ENCODE results near the gene RNF224.

- TF ChIP-seq CTCF (optimal IDR thresholded peaks at IDR 0.05 in 1 of 3, IDR thresholded peaks at IDR 0.05 in 1 of 3, conservative IDR thresholded peaks at IDR 0.05 in 1 of 3; ENCODE audit: extremely low read depth in 1 of 3, insufficient read depth in 2 of 3, low read length in 3 of 3) (no peak), EZH2 (IDR thresholded peaks at IDR 0.05; ENCODE audit: low read length) (no peak)
Observed at GRCh38 chr9:137240318-137240840, 13.1 kb downstream of the RNF224 start.
